GM06990 (cell line): Measurements from ENCODE around the gene SBK1.
A peak's percentile ranks its signal among the peaks of the same experiment; 100 is the strongest.

Source experiments
- DNase-seq: peaks from one replicate; pipeline ENCODE4 v3.0.0-alpha.2; 2011; ENCODE audit not compliant: insufficient read length; ENCODE audit errors: extremely low read depth
- H3K27me3 ChIP-seq: replicated peaks from 2 replicates; pipeline ENCODE4 v1.6.0; 2011; ENCODE audit warnings: low read length; ENCODE audit not compliant: control insufficient read depth, insufficient read depth
- H3K36me3 ChIP-seq: 2 replicates; pipeline ENCODE4 v1.5.1; 2011; ENCODE audit warnings: low read length; ENCODE audit not compliant: control insufficient read depth, insufficient read depth
- H3K4me3 ChIP-seq: replicated peaks from 2 replicates; pipeline ENCODE4 v1.5.1; 2011; ENCODE audit warnings: low read depth, mild to moderate bottlenecking, control low read depth, low read length
- TF ChIP-seq, protein P1 (sequence below): IDR thresholded peaks from 2 replicates; pipeline ENCODE4 v1.5.1; 2011; ENCODE audit warnings: low read length, control low read depth, mild to moderate bottlenecking, inconsistent platforms; ENCODE audit not compliant: insufficient read depth, poor library complexity, severe bottlenecking

SBK1 gene

DNA sequence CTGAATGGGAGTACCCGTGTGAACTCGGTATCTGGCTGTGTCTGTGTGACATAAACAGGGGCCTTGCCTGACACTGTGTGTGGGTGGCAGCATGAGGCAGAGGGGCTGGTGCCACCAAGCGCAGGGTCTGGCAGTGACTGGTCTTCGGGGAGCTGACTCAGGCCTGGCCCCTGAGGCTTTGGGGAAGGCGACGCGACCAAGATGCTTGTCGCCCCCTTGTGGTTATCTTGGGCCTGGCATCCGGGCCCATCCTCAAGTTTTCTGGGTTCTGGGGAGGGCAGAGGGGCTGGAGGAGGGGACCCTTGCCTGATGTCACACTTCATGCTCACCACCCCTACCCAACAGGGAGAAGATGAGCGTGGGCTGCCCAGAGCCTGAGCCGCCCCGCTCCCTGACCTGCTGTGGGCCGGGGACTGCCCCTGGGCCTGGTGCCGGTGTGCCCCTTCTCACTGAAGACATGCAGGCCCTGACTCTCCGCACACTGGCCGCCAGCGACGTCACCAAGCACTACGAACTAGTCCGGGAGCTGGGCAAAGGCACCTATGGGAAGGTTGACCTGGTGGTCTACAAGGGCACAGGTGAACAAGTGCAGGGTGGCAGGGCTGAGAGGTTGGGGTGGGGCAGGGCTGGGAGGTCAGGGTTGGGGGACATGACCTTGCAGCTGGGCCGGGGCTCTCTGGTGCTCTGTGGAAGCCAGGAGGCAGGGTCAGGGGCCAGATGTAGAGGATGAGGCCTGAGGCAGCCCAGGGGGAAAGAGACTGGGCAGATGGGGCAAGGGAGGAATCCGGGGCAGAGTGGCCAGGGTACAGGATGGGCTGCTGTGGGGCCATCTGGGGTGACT is 24.9 kb downstream of the SBK1 start:
- TF ChIP-seq, protein P1, sequence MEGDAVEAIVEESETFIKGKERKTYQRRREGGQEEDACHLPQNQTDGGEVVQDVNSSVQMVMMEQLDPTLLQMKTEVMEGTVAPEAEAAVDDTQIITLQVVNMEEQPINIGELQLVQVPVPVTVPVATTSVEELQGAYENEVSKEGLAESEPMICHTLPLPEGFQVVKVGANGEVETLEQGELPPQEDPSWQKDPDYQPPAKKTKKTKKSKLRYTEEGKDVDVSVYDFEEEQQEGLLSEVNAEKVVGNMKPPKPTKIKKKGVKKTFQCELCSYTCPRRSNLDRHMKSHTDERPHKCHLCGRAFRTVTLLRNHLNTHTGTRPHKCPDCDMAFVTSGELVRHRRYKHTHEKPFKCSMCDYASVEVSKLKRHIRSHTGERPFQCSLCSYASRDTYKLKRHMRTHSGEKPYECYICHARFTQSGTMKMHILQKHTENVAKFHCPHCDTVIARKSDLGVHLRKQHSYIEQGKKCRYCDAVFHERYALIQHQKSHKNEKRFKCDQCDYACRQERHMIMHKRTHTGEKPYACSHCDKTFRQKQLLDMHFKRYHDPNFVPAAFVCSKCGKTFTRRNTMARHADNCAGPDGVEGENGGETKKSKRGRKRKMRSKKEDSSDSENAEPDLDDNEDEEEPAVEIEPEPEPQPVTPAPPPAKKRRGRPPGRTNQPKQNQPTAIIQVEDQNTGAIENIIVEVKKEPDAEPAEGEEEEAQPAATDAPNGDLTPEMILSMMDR: peak; percentile 90
- H3K36me3 ChIP-seq: no peaks in the 10 kb centered on the region
- H3K4me3 ChIP-seq: no peak overlapping the region
- DNase-seq: no peak
- no peaks in the 10 kb centered on the region; the same call in 1 of the 2 replicates for H3K27me3 ChIP-seq

DNA sequence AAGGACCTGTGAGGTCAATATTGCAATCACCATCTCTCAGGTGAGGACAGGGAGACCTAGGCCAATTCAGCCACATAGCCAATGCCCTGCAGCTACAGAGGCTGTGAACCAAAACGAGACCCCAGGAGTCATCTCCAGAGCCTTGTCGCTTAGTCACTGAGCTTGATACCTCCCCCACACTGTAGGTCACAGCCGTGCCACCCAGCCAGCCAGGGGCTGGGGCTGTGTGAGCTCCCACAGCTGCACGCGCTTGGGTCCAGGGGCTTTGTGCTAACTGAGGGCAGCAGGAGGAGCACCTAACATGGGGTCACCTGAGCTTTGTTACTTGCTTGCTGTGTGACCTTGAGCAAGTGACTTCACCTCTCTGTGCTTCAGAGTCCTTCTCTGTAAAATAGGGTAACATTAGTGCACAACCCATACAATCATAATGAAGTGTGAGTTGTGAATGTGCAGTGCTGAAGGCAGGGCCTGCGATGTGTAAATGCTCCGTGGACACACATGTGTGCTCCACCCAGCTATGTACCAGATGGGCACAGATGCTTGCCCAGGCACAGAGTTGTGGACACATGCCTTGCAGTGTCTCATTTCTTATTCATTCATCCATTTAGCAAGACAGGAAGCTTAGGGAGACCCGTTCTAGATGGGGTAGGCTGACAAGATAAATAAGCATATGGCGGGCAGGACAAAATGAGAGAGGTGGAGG is 25.9 kb downstream of the SBK1 start:
- H3K4me3 ChIP-seq: no peak overlapping the region
- no peaks in the 10 kb centered on the region; the same call in 1 of the 2 replicates for H3K27me3 ChIP-seq
- TF ChIP-seq, protein P1: no peak
- no peaks in the 10 kb centered on the region for H3K36me3 ChIP-seq
- no peak for DNase-seq

DNA sequence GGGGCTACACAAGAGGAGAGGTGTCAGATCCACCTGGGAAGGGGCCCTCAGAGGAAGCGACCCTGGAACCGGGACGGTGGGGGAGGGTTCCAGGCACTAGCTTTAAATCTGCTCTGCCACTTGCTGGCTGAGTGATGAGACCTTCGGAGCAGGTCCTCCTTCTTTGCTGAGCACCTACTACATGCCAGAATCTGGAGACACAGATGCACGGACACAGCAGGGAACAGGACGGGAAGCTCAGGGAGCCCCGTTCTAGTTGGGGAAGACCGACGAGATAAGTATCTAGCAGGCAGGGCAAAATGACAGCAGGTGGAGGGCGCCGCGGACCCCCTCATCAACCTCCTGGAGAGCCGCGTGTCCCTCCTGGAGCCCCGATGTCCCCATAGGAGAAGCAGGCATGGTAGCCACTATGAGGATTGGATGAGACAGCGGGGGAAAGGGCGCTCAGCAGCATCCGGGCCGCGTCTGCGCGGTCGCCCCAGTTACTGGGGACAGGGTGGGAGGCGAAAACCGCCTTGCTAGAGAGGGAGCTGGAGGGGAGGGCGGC is 27.2 kb downstream of the SBK1 start:
- DNase-seq: no peak
- Histone ChIP-seq H3K27me3 (no peaks in the 10 kb centered on the region; the same call in 1 of the 2 replicates), H3K36me3 (no peaks in the 10 kb centered on the region), H3K4me3 (no peak overlapping the region)
- TF ChIP-seq, protein P1: no peak

DNA sequence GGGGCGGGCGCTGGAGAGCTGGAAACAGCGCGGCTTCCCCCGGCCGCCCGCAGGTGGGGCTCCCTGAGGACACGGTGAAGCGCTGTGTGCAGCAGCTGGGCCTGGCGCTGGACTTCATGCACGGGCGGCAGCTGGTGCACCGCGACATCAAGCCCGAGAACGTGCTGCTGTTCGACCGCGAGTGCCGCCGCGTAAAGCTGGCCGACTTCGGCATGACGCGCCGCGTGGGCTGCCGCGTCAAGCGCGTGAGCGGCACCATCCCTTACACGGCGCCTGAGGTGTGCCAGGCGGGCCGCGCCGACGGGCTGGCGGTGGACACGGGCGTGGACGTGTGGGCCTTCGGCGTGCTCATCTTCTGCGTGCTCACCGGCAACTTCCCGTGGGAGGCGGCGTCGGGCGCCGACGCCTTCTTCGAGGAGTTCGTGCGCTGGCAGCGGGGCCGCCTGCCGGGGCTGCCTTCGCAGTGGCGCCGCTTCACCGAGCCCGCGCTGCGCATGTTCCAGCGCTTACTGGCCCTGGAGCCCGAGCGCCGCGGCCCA is 27.8 kb downstream of the SBK1 start:
- Histone ChIP-seq H3K4me3 (no peak overlapping the region), H3K36me3 (no peaks in the 10 kb centered on the region), H3K27me3 (no peaks in the 10 kb centered on the region; the same call in 1 of the 2 replicates)
- no peak for DNase-seq
- TF ChIP-seq, protein P1: no peak

DNA sequence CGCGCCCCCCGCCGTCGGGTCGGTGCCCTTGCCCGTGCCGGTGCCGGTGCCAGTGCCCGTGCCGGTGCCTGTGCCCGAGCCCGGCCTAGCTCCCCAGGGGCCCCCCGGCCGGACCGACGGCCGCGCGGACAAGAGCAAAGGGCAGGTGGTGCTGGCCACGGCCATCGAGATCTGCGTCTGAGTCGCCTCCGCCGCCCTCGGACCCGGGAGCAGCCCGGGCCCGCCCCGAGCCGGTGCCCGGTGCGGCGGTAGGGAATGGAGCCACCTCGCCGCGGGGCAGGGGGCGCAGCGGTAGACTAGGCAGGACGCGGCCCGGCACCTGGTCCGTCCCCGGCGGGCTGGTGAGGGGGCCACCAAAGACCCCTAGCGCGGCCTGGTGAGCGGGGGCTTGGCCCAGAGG is 28.4 kb downstream of the SBK1 start:
- TF ChIP-seq, protein P1: no peak
- no peaks in the 10 kb centered on the region; the same call in 1 of the 2 replicates for H3K27me3 ChIP-seq
- DNase-seq: no peak
- H3K36me3 ChIP-seq: no peaks in the 10 kb centered on the region
- no peak overlapping the region for H3K4me3 ChIP-seq
